SK-N-SH treated with all-trans-retinoic acid at 6 μM for 48 hours (cell line): ENCODE results near the gene XPO4.

Experiments used
- ATAC-seq: fragments of 200-7000 bp; cut with Tn5 transposase; 3 replicates; pipeline ENCODE4 v1.9.1; 2020; ENCODE audit warnings: mild to moderate bottlenecking, moderate library complexity
- ARNTL ChIP-seq: fragments of 450-650 bp; formaldehyde crosslinking; IDR thresholded peaks from 2 replicates; pipeline ENCODE4 v1.5.0; 2020; ENCODE audit warnings: low read depth, mild to moderate bottlenecking, moderate library complexity, borderline replicate concordance
- BACH2 ChIP-seq: fragments of 250-450 bp; sonication (Bioruptor Pico); IDR thresholded peaks from 2 replicates; pipeline ENCODE4 v1.9.0; 2021; ENCODE audit warnings: mild to moderate bottlenecking, borderline replicate concordance
- CSDC2 ChIP-seq: fragments of 250-450 bp; sonication (Bioruptor Pico); IDR thresholded peaks from 2 replicates; pipeline ENCODE4 v1.5.0; 2020; ENCODE audit warnings: mild to moderate bottlenecking, moderate library complexity
- ESRRG ChIP-seq: fragments of 250-450 bp; sonication (Bioruptor Pico); IDR thresholded peaks from 2 replicates; pipeline ENCODE4 v1.6.1; 2021; ENCODE audit warnings: mild to moderate bottlenecking
- GLIS3 ChIP-seq: fragments of 250-450 bp; sonication (Bioruptor Pico); IDR thresholded peaks from 2 replicates; pipeline ENCODE4 v1.5.0; 2020; ENCODE audit warnings: mild to moderate bottlenecking, moderate library complexity
- ISL1 ChIP-seq: fragments of 250-450 bp; sonication (Bioruptor Pico); IDR thresholded peaks from 2 replicates; pipeline ENCODE4 v2.1.2; 2022; ENCODE audit warnings: mild to moderate bottlenecking, moderate library complexity
- OSR1 ChIP-seq: fragments of 250-450 bp; sonication (Bioruptor Pico); IDR thresholded peaks from 2 replicates; pipeline ENCODE4 v1.8.0; 2022; ENCODE audit warnings: moderate library complexity, mild to moderate bottlenecking, inconsistent platforms
- PPARA ChIP-seq: fragments of 250-450 bp; sonication (Bioruptor Pico); IDR thresholded peaks from 2 replicates; pipeline ENCODE4 v1.5.0; 2020; ENCODE audit warnings: mild to moderate bottlenecking, borderline replicate concordance
- RARB ChIP-seq: fragments of 250-450 bp; sonication (Bioruptor Pico); IDR thresholded peaks from 2 replicates; pipeline ENCODE4 v1.8.0; 2021; ENCODE audit warnings: mild to moderate bottlenecking, moderate library complexity
- TCF4 ChIP-seq: fragments of 250-450 bp; sonication (Bioruptor Pico); IDR thresholded peaks from 2 replicates; pipeline ENCODE4 v1.8.0; 2021; ENCODE audit warnings: mild to moderate bottlenecking, moderate library complexity, borderline replicate concordance
- TOX ChIP-seq: fragments of 250-450 bp; sonication (Bioruptor Pico); IDR thresholded peaks from 2 replicates; pipeline ENCODE4 v1.8.0; 2021; ENCODE audit warnings: mild to moderate bottlenecking, moderate library complexity, borderline replicate concordance
- ZC3H10 ChIP-seq: fragments of 250-450 bp; sonication (Bioruptor Pico); IDR thresholded peaks from 2 replicates; pipeline ENCODE4 v1.5.1; 2021; ENCODE audit warnings: mild to moderate bottlenecking, moderate library complexity
- ZFP3 ChIP-seq: fragments of 250-450 bp; sonication (Bioruptor Pico); IDR thresholded peaks from 2 replicates; pipeline ENCODE4 v1.5.0; 2020; ENCODE audit warnings: mild to moderate bottlenecking, moderate library complexity
- ZFP30 ChIP-seq: fragments of 450-650 bp; formaldehyde crosslinking; IDR thresholded peaks from 2 replicates; pipeline ENCODE4 v1.5.0; 2022; ENCODE audit warnings: mild to moderate bottlenecking, moderate library complexity
- ZNF565 ChIP-seq: fragments of 450-650 bp; formaldehyde crosslinking; conservative IDR thresholded peaks from 2 replicates; pipeline ENCODE4 v1.5.0; 2020; ENCODE audit warnings: low read depth, mild to moderate bottlenecking, moderate library complexity
- ZNF70 ChIP-seq: fragments of 450-650 bp; formaldehyde crosslinking; IDR thresholded peaks from 2 replicates; pipeline ENCODE4 v1.5.0; 2020; ENCODE audit warnings: mild to moderate bottlenecking, moderate library complexity
- ZNF8 ChIP-seq: fragments of 450-650 bp; formaldehyde crosslinking; IDR thresholded peaks from 2 replicates; pipeline ENCODE4 v1.5.0; 2020; ENCODE audit warnings: mild to moderate bottlenecking, moderate library complexity
- TF ChIP-seq, protein P1 (sequence below): fragments of 250-450 bp; sonication (Bioruptor Pico); IDR thresholded peaks from 2 replicates; pipeline ENCODE4 v1.5.0; 2020; ENCODE audit warnings: mild to moderate bottlenecking, moderate library complexity
- TF ChIP-seq, protein P2 (sequence below): fragments of 250-450 bp; sonication (Bioruptor Pico); IDR thresholded peaks from 2 replicates; pipeline ENCODE4 v1.8.0; 2020; ENCODE audit warnings: mild to moderate bottlenecking, moderate library complexity, borderline replicate concordance
- TF ChIP-seq, protein P3 (sequence below): fragments of 250-450 bp; sonication (Bioruptor Pico); IDR thresholded peaks from 2 replicates; pipeline ENCODE4 v1.5.1; 2020; ENCODE audit warnings: low read depth, mild to moderate bottlenecking, moderate library complexity
- TF ChIP-seq, protein P4 (sequence below): fragments of 250-450 bp; sonication (Bioruptor Pico); IDR thresholded peaks from 2 replicates; pipeline ENCODE4 v1.5.1; 2021; ENCODE audit warnings: mild to moderate bottlenecking, moderate library complexity
- TF ChIP-seq, protein P5 (sequence below): fragments of 250-450 bp; sonication (Bioruptor Pico); IDR thresholded peaks from 2 replicates; pipeline ENCODE4 v1.8.0; 2021; ENCODE audit warnings: low read depth, mild to moderate bottlenecking, moderate library complexity, borderline replicate concordance

The XPO4 gene

DNA sequence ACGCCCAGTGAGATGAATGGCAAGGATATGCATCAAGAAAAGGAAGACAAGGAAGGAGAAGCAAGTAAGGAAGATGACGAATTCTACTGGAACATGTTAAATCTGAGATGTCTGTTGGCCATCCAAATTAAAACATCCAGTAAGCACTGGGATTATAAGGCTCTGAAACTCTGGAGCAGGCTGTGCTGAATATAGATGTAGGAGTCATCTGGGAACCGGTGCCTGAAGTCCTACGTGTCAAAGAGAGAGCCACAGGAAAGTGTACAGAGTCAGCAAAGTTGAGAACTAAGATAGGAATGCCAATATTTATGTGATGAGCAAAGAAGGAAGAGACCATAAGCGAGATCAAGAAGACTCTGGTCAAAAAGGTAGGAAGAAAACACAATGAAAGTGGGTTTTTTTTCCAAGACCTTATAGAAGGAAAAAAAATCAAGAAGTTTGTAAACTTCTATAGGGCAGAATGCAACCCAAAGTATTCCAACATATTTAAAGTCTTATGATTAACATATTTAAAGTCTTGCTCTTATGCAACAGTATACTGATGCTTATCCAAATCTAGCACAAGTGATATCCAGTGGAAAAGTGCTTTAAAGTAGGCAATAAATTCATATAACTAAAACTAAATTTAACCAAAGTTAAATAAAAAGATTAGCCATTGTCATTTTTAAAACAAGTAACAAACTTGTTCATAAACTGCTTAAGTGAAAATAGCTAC lies 77.6 kb downstream of the XPO4 start (continued):
- TF ChIP-seq TOX (CRISPR knock-in tag) = no peak

DNA sequence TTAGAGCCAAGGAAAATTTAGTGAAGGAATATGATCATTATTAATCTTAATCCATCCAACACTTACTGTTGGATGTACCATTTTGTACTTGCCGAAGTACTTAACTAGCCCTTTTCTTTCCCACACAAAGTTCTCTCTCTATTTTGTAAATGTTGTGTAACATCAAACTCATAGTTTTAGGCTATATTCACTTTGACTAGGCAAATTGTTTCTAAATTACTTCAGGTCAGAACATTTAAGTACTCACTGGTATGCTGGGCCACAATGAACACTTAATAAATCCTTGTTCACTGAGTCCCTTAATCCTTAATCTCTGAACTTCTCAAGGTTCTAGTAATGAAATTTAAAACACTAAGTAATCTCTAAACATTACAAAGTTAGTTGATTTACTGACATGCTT lies 79.5 kb downstream of the XPO4 start:
- ATAC-seq = no peak
- no peak for TF ChIP-seq ZNF8
- TF ChIP-seq, protein P1, sequence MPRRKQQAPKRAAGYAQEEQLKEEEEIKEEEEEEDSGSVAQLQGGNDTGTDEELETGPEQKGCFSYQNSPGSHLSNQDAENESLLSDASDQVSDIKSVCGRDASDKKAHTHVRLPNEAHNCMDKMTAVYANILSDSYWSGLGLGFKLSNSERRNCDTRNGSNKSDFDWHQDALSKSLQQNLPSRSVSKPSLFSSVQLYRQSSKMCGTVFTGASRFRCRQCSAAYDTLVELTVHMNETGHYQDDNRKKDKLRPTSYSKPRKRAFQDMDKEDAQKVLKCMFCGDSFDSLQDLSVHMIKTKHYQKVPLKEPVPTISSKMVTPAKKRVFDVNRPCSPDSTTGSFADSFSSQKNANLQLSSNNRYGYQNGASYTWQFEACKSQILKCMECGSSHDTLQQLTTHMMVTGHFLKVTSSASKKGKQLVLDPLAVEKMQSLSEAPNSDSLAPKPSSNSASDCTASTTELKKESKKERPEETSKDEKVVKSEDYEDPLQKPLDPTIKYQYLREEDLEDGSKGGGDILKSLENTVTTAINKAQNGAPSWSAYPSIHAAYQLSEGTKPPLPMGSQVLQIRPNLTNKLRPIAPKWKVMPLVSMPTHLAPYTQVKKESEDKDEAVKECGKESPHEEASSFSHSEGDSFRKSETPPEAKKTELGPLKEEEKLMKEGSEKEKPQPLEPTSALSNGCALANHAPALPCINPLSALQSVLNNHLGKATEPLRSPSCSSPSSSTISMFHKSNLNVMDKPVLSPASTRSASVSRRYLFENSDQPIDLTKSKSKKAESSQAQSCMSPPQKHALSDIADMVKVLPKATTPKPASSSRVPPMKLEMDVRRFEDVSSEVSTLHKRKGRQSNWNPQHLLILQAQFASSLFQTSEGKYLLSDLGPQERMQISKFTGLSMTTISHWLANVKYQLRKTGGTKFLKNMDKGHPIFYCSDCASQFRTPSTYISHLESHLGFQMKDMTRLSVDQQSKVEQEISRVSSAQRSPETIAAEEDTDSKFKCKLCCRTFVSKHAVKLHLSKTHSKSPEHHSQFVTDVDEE (CRISPR knock-in tag) = no peak
- no peak for TF ChIP-seq TCF4 (CRISPR knock-in tag)
- no peak for TF ChIP-seq ESRRG (CRISPR knock-in tag)
- TF ChIP-seq ISL1 (CRISPR knock-in tag) = no peak
- no peak for TF ChIP-seq ZFP30 (CRISPR knock-in tag)
- no peak for TF ChIP-seq BACH2 (CRISPR knock-in tag)
- TF ChIP-seq RARB (CRISPR knock-in tag) = no peak
- TF ChIP-seq, protein P2, sequence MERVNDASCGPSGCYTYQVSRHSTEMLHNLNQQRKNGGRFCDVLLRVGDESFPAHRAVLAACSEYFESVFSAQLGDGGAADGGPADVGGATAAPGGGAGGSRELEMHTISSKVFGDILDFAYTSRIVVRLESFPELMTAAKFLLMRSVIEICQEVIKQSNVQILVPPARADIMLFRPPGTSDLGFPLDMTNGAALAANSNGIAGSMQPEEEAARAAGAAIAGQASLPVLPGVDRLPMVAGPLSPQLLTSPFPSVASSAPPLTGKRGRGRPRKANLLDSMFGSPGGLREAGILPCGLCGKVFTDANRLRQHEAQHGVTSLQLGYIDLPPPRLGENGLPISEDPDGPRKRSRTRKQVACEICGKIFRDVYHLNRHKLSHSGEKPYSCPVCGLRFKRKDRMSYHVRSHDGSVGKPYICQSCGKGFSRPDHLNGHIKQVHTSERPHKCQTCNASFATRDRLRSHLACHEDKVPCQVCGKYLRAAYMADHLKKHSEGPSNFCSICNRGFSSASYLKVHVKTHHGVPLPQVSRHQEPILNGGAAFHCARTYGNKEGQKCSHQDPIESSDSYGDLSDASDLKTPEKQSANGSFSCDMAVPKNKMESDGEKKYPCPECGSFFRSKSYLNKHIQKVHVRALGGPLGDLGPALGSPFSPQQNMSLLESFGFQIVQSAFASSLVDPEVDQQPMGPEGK (CRISPR knock-in tag) = no peak
- no peak for TF ChIP-seq ZC3H10 (CRISPR knock-in tag)
- TF ChIP-seq GLIS3 (CRISPR knock-in tag) = no peak
- no peak for TF ChIP-seq TOX (CRISPR knock-in tag)
- no peak for TF ChIP-seq OSR1 (CRISPR knock-in tag)
- TF ChIP-seq PPARA = no peak
- TF ChIP-seq, protein P3, sequence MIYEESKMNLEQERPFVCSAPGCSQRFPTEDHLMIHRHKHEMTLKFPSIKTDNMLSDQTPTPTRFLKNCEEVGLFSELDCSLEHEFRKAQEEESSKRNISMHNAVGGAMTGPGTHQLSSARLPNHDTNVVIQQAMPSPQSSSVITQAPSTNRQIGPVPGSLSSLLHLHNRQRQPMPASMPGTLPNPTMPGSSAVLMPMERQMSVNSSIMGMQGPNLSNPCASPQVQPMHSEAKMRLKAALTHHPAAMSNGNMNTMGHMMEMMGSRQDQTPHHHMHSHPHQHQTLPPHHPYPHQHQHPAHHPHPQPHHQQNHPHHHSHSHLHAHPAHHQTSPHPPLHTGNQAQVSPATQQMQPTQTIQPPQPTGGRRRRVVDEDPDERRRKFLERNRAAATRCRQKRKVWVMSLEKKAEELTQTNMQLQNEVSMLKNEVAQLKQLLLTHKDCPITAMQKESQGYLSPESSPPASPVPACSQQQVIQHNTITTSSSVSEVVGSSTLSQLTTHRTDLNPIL (CRISPR knock-in tag) = no peak
- no peak for TF ChIP-seq CSDC2 (CRISPR knock-in tag)
- no peak for TF ChIP-seq ZNF70 (CRISPR knock-in tag)
- TF ChIP-seq, protein P4, sequence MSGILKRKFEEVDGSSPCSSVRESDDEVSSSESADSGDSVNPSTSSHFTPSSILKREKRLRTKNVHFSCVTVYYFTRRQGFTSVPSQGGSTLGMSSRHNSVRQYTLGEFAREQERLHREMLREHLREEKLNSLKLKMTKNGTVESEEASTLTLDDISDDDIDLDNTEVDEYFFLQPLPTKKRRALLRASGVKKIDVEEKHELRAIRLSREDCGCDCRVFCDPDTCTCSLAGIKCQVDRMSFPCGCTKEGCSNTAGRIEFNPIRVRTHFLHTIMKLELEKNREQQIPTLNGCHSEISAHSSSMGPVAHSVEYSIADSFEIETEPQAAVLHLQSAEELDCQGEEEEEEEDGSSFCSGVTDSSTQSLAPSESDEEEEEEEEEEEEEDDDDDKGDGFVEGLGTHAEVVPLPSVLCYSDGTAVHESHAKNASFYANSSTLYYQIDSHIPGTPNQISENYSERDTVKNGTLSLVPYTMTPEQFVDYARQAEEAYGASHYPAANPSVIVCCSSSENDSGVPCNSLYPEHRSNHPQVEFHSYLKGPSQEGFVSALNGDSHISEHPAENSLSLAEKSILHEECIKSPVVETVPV = no peak
- no peak for TF ChIP-seq ARNTL (CRISPR knock-in tag)

DNA sequence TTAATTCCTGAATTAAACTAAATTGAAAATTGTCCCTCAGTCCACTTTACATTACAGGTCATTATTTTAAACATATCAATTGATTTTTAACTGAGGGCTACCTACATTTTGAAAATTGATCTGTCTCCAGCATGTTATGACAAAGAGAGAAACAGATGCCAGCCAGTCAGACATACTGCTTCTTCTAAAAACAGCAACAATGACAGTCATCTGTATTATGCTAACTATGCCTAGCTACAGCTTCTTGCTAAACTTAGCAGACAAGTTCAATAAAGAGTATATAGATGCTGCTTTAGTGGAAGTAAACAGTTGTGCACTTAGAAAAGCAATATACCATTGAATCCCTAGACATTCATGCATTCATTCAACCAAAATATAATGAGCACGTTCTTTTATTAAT lies 80.1 kb downstream of the XPO4 start:
- no peak for ATAC-seq
- TF ChIP-seq ZFP3 (no peak), CSDC2 (CRISPR knock-in tag) (no peak), ESRRG (CRISPR knock-in tag) (no peak), ISL1 (CRISPR knock-in tag) (no peak), PPARA (no peak), ZNF565 (CRISPR knock-in tag) (no peak), OSR1 (CRISPR knock-in tag) (no peak), TCF4 (CRISPR knock-in tag) (no peak), ZC3H10 (CRISPR knock-in tag) (no peak), ARNTL (CRISPR knock-in tag) (no peak)
- TF ChIP-seq, protein P1 (CRISPR knock-in tag) = no peak
- TF ChIP-seq, protein P3 (CRISPR knock-in tag) = no peak
- TF ChIP-seq, protein P4 = no peak
- TF ChIP-seq, protein P5, sequence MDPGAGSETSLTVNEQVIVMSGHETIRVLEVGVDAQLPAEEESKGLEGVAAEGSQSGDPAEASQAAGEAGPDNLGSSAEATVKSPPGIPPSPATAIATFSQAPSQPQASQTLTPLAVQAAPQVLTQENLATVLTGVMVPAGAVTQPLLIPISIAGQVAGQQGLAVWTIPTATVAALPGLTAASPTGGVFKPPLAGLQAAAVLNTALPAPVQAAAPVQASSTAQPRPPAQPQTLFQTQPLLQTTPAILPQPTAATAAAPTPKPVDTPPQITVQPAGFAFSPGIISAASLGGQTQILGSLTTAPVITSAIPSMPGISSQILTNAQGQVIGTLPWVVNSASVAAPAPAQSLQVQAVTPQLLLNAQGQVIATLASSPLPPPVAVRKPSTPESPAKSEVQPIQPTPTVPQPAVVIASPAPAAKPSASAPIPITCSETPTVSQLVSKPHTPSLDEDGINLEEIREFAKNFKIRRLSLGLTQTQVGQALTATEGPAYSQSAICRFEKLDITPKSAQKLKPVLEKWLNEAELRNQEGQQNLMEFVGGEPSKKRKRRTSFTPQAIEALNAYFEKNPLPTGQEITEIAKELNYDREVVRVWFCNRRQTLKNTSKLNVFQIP (CRISPR knock-in tag) = no peak
